ENCODE data around the gene FBXL19.

- TF ChIP-seq ZNF724P (CRISPR knock-in tag; IDR thresholded peaks at IDR 0.05; ENCODE audit: borderline replicate concordance): no peak
- no peak for TF ChIP-seq ZNF629 (CRISPR knock-in tag; conservative IDR thresholded peaks at IDR 0.05)
- TF ChIP-seq, protein P1, sequence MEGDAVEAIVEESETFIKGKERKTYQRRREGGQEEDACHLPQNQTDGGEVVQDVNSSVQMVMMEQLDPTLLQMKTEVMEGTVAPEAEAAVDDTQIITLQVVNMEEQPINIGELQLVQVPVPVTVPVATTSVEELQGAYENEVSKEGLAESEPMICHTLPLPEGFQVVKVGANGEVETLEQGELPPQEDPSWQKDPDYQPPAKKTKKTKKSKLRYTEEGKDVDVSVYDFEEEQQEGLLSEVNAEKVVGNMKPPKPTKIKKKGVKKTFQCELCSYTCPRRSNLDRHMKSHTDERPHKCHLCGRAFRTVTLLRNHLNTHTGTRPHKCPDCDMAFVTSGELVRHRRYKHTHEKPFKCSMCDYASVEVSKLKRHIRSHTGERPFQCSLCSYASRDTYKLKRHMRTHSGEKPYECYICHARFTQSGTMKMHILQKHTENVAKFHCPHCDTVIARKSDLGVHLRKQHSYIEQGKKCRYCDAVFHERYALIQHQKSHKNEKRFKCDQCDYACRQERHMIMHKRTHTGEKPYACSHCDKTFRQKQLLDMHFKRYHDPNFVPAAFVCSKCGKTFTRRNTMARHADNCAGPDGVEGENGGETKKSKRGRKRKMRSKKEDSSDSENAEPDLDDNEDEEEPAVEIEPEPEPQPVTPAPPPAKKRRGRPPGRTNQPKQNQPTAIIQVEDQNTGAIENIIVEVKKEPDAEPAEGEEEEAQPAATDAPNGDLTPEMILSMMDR (CRISPR knock-in tag; IDR thresholded peaks at IDR 0.05): no peak
- no peak for TF ChIP-seq JUN (CRISPR knock-in tag; IDR thresholded peaks at IDR 0.05)
- TF ChIP-seq RXRA (CRISPR knock-in tag; IDR thresholded peaks at IDR 0.05): no peak
- TF ChIP-seq SP140L (CRISPR knock-in tag; IDR thresholded peaks at IDR 0.05; ENCODE audit: borderline replicate concordance): no peak
- TF ChIP-seq ESRRA (CRISPR knock-in tag; IDR thresholded peaks at IDR 0.05; ENCODE audit: low read depth): no peak
- no peak for TF ChIP-seq BHLHE40 (IDR thresholded peaks at IDR 0.05; ENCODE audit: low read length)
- TF ChIP-seq SIN3A (IDR thresholded peaks at IDR 0.05; ENCODE audit: borderline replicate concordance, low read depth, low read length): no peak
These were observed 53.1 kb downstream of the FBXL19 start for GRCh38 chr16:30976486-30976885.

Data from HepG2 (cell line).